ENCODE measurements around the gene CHMP1A.
"Not testable (repeated sequence)": the region's sequence is repeated elsewhere in the genome, so short reads cannot be mapped to it uniquely, and the experiment has no call there.

Gene CHMP1A

GRCh38 chr16:89658221-89658879, 842 bp upstream of the CHMP1A start:
- DNase-seq (ENCODE audit: low read depth) = no peak

GRCh38 chr16:89656435-89657121, 930 bp downstream of the CHMP1A start:
- DNase-seq (ENCODE audit: low read depth) = no peak

- DNase-seq (ENCODE audit: low read depth) = no peak
These were observed 2.4 kb downstream of the CHMP1A start for GRCh38 chr16:89655062-89655643.

- no peak for DNase-seq (ENCODE audit: low read depth)
These were observed 3.7 kb downstream of the CHMP1A start for GRCh38 chr16:89653656-89654295.

GRCh38 chr16:89651584-89651983, 5.9 kb downstream of the CHMP1A start:
- DNase-seq (ENCODE audit: low read depth) = no peak

- DNase-seq (ENCODE audit: low read depth) = no peak
These were observed 10.6 kb downstream of the CHMP1A start for GRCh38 chr16:89646906-89647305.

- no peak for DNase-seq (ENCODE audit: low read depth)
These were observed 11.2 kb downstream of the CHMP1A start for GRCh38 chr16:89646270-89646669.

- no peak for DNase-seq (ENCODE audit: low read depth)
These were observed 12.4 kb downstream of the CHMP1A start for GRCh38 chr16:89645122-89645521.

GRCh38 chr16:89643769-89644300, 13.7 kb downstream of the CHMP1A start:
- DNase-seq (ENCODE audit: low read depth) = no peak

GRCh38 chr16:89642574-89642973, 14.9 kb downstream of the CHMP1A start:
- DNase-seq (ENCODE audit: low read depth) = no peak

GRCh38 chr16:89641458-89642119, 15.9 kb downstream of the CHMP1A start:
- no peak for DNase-seq (ENCODE audit: low read depth)

GRCh38 chr16:89639385-89639784, 18.1 kb downstream of the CHMP1A start:
- no peak for DNase-seq (ENCODE audit: low read depth)

GRCh38 chr16:89638455-89638854, 19.1 kb downstream of the CHMP1A start:
- DNase-seq (ENCODE audit: low read depth) = no peak

GRCh38 chr16:89637379-89637778, 20.1 kb downstream of the CHMP1A start:
- no peak for DNase-seq (ENCODE audit: low read depth)

GRCh38 chr16:89636663-89637062, 20.8 kb downstream of the CHMP1A start:
- no peak for DNase-seq (ENCODE audit: low read depth)

GRCh38 chr16:89634463-89635385, 22.8 kb downstream of the CHMP1A start:
- not testable (repeated sequence) for DNase-seq (ENCODE audit: low read depth)

- DNase-seq (ENCODE audit: low read depth) = no peak
These were observed 24.4 kb downstream of the CHMP1A start for GRCh38 chr16:89633064-89633631.

GRCh38 chr16:89629827-89630610, 27.5 kb downstream of the CHMP1A start:
- no peak for DNase-seq (ENCODE audit: low read depth)
